ENCODE data around the gene PEDS1.
"Not testable (repeated sequence)": the region's sequence is repeated elsewhere in the genome, so short reads cannot be mapped to it uniquely, and the experiment has no call there.

Gene PEDS1

GRCh38 chr20:50186987-50187402 is 33.5 kb upstream of the PEDS1 start:
- Histone ChIP-seq H3K4me1 (ENCODE audit: insufficient read depth, low read length) (no peaks in the 10 kb centered on the region), H3K4me3 (ENCODE audit: low read length) (no peak overlapping the region), H2AFZ (ENCODE audit: low read depth, low read length) (no peak overlapping the region), H3K36me3 (ENCODE audit: insufficient read depth, low read length) (no peaks in the 10 kb centered on the region), H3K27me3 (ENCODE audit: insufficient read depth, low read length) (no peaks in the 10 kb centered on the region), H3K9me3 (ENCODE audit: low read length) (no peaks in the 10 kb centered on the region)

- no peaks in the 10 kb centered on the region for H3K36me3 ChIP-seq (ENCODE audit: insufficient read depth, low read length)
- no peak overlapping the region for H2AFZ ChIP-seq (ENCODE audit: low read depth, low read length)
- H3K27me3 ChIP-seq (ENCODE audit: insufficient read depth, low read length), result no peaks in the 10 kb centered on the region
- H3K9me3 ChIP-seq (ENCODE audit: low read length), result no peaks in the 10 kb centered on the region
- H3K4me1 ChIP-seq (ENCODE audit: insufficient read depth, low read length), result no peaks in the 10 kb centered on the region
- no peak overlapping the region for H3K4me3 ChIP-seq (ENCODE audit: low read length)
These were observed 32.8 kb upstream of the PEDS1 start for GRCh38 chr20:50186151-50186885.

DNA sequence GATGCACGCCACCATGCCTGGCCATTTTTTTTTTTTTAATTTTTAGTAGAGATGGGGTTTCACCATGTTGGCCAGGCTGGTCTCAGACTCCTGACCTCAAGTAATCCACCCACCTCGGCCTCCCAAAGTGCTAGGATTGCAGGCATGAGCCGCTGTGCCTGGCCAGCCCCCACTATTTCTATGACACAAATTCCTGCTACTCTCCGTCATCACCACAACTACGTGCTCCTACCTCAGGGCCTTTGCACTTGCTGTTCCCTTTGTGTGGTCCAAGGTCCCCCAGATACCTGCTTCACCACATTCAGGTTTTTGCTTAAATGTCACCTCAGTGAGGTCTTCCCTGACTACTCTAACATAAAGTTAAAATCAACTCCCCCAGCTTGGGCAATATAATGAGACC is 31.9 kb upstream of the PEDS1 start:
- no peaks in the 10 kb centered on the region for H3K36me3 ChIP-seq (ENCODE audit: insufficient read depth, low read length)
- H2AFZ ChIP-seq (ENCODE audit: low read depth, low read length), result no peak overlapping the region
- no peaks in the 10 kb centered on the region for H3K4me1 ChIP-seq (ENCODE audit: insufficient read depth, low read length)
- no peaks in the 10 kb centered on the region for H3K9me3 ChIP-seq (ENCODE audit: low read length)
- no peak overlapping the region for H3K4me3 ChIP-seq (ENCODE audit: low read length)
- H3K27me3 ChIP-seq (ENCODE audit: insufficient read depth, low read length), result no peaks in the 10 kb centered on the region

GRCh38 chr20:50182346-50182745 is 28.8 kb upstream of the PEDS1 start:
- H2AFZ ChIP-seq (ENCODE audit: low read depth, low read length), result no peak overlapping the region
- no peaks in the 10 kb centered on the region for H3K9me3 ChIP-seq (ENCODE audit: low read length)
- no peaks in the 10 kb centered on the region for H3K27me3 ChIP-seq (ENCODE audit: insufficient read depth, low read length)
- no peaks in the 10 kb centered on the region for H3K36me3 ChIP-seq (ENCODE audit: insufficient read depth, low read length)
- no peaks in the 10 kb centered on the region for H3K4me1 ChIP-seq (ENCODE audit: insufficient read depth, low read length)
- no peak overlapping the region for H3K4me3 ChIP-seq (ENCODE audit: low read length)

GRCh38 chr20:50181344-50181743 is 27.8 kb upstream of the PEDS1 start:
- Histone ChIP-seq H2AFZ (ENCODE audit: low read depth, low read length) (no peak overlapping the region), H3K36me3 (ENCODE audit: insufficient read depth, low read length) (no peaks in the 10 kb centered on the region), H3K4me3 (ENCODE audit: low read length) (no peak overlapping the region), H3K4me1 (ENCODE audit: insufficient read depth, low read length) (no peaks in the 10 kb centered on the region), H3K9me3 (ENCODE audit: low read length) (no peaks in the 10 kb centered on the region), H3K27me3 (ENCODE audit: insufficient read depth, low read length) (no peaks in the 10 kb centered on the region)

DNA sequence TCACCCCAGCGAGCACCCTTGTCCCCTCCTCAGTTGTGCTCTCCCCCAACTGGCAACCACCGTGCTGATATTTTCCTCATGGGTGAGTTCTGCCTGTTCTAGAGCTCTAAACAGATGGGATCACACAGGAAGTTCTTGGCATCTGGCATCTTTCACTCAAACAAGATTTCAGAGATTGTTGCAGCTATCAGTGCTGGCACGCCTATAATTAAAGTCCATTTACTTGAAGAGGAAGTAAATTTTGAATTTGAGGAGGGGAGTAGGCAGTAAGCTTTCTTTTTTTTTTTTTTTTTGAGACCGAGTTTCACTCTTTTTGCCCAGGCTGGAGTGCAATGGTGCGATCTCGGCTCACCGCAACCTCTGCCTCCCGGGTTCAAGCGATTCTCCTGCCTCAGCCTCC is 25.1 kb upstream of the PEDS1 start:
- not testable (repeated sequence) for H3K9me3 ChIP-seq (ENCODE audit: low read length); H3K36me3 ChIP-seq (ENCODE audit: insufficient read depth, low read length); H3K4me1 ChIP-seq (ENCODE audit: insufficient read depth, low read length); H3K4me3 ChIP-seq (ENCODE audit: low read length); H2AFZ ChIP-seq (ENCODE audit: low read depth, low read length); H3K27me3 ChIP-seq (ENCODE audit: insufficient read depth, low read length)

DNA sequence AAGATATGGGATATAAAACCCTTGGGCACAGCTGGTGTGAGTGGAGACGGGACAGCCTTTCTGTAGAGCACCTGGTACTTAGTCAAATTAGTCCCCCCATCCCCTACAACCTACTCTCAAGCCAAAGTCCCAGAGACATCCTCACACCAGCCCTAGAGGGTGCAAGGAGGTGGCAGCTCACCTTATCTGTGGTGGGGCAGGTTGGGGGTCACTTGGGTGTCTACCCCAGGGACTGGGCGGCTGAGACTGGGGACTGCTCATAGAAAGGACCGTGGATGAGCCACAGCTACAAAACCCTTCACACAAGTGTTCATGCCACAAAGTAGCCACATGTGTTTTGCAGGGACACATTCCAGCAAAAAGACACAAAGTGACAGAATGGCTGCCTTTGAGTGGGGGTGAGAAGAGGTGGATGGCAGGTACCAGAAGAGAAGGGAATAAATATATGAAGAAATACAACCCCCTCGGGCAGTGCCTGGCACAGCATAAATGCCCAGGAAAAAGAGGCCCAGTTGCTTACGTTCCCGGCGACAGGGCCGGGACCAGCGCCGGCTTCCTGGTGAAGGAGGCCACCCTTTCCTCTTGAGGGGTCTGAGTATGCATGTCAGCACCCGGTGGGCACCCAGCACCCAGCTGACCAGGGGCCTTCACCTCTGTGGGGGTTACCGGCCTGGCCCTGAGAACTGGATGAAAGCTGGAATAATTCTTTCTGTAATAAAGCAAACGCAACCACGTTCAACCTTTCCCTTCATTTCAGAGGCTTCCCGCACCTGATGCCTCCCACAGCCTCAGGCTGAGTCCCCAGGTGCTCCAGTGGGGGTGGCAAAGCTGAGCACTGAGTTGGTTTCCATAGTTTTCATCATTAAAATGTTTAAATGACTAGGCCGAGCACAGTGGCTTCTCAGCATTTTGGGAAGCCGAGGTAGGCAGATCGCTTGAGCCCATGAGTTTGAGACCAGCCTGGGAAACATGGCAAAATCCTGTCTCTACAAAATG is 22.7 kb upstream of the PEDS1 start:
- H3K4me1 ChIP-seq (ENCODE audit: insufficient read depth, low read length), result peaks cover 9% of the 10 kb centered on the region
- H3K9me3 ChIP-seq (ENCODE audit: low read length), result no peaks in the 10 kb centered on the region
- no peak overlapping the region for H2AFZ ChIP-seq (ENCODE audit: low read depth, low read length)
- H3K4me3 ChIP-seq (ENCODE audit: low read length), result no peak overlapping the region
- H3K36me3 ChIP-seq (ENCODE audit: insufficient read depth, low read length), result no peaks in the 10 kb centered on the region
- H3K27me3 ChIP-seq (ENCODE audit: insufficient read depth, low read length), result no peaks in the 10 kb centered on the region

- H2AFZ ChIP-seq (ENCODE audit: low read depth, low read length), result no peak overlapping the region
- H3K4me1 ChIP-seq (ENCODE audit: insufficient read depth, low read length), result peaks cover 9% of the 10 kb centered on the region
- no peaks in the 10 kb centered on the region for H3K36me3 ChIP-seq (ENCODE audit: insufficient read depth, low read length)
- H3K9me3 ChIP-seq (ENCODE audit: low read length), result no peaks in the 10 kb centered on the region
- H3K4me3 ChIP-seq (ENCODE audit: low read length), result no peak overlapping the region
- H3K27me3 ChIP-seq (ENCODE audit: insufficient read depth, low read length), result no peaks in the 10 kb centered on the region
These were observed 20.9 kb upstream of the PEDS1 start for GRCh38 chr20:50174456-50174855.

GRCh38 chr20:50172347-50173013 is 19.0 kb upstream of the PEDS1 start:
- Histone ChIP-seq H3K4me3 (ENCODE audit: low read length) (peak overlapping the region; percentile 56), H3K4me1 (ENCODE audit: insufficient read depth, low read length) (peaks cover 9% of the 10 kb centered on the region), H3K27me3 (ENCODE audit: insufficient read depth, low read length) (no peaks in the 10 kb centered on the region), H3K36me3 (ENCODE audit: insufficient read depth, low read length) (no peaks in the 10 kb centered on the region), H2AFZ (ENCODE audit: low read depth, low read length) (peak overlapping the region; percentile 66), H3K9me3 (ENCODE audit: low read length) (no peaks in the 10 kb centered on the region)

- no peak overlapping the region for H2AFZ ChIP-seq (ENCODE audit: low read depth, low read length)
- H3K4me1 ChIP-seq (ENCODE audit: insufficient read depth, low read length), result peaks cover 20% of the 10 kb centered on the region
- no peaks in the 10 kb centered on the region for H3K27me3 ChIP-seq (ENCODE audit: insufficient read depth, low read length)
- no peaks in the 10 kb centered on the region for H3K36me3 ChIP-seq (ENCODE audit: insufficient read depth, low read length)
- H3K4me3 ChIP-seq (ENCODE audit: low read length), result no peak overlapping the region
- no peaks in the 10 kb centered on the region for H3K9me3 ChIP-seq (ENCODE audit: low read length)
These were observed 17.2 kb upstream of the PEDS1 start for GRCh38 chr20:50170549-50171220.

DNA sequence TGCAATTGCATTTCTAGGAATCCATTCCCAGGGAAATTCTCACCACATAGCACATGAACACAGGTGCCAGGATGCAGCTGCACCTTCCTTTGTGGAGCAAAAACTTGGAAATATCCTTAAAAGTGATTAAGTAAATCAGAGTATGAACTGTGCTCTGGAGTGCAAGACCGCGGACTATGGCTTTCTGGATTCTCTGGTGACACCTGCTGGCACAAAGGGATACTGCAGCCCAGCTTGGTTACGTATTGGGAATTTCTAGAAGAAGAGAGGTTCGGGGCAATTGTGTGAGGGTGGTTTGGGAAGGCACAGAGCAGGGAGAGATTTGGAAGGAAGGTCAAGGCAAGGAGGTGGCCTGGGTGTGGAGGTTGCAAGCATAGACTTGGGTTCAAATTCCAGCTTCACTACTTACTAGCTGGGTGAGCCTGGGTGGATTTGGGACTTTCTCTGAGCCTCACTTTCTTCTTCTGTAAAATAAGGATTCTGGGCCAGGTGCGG is 15.9 kb upstream of the PEDS1 start:
- no peak overlapping the region for H2AFZ ChIP-seq (ENCODE audit: low read depth, low read length)
- H3K27me3 ChIP-seq (ENCODE audit: insufficient read depth, low read length), result no peaks in the 10 kb centered on the region
- no peaks in the 10 kb centered on the region for H3K36me3 ChIP-seq (ENCODE audit: insufficient read depth, low read length)
- no peak overlapping the region for H3K4me3 ChIP-seq (ENCODE audit: low read length)
- no peaks in the 10 kb centered on the region for H3K9me3 ChIP-seq (ENCODE audit: low read length)
- peaks cover 24% of the 10 kb centered on the region for H3K4me1 ChIP-seq (ENCODE audit: insufficient read depth, low read length)

DNA sequence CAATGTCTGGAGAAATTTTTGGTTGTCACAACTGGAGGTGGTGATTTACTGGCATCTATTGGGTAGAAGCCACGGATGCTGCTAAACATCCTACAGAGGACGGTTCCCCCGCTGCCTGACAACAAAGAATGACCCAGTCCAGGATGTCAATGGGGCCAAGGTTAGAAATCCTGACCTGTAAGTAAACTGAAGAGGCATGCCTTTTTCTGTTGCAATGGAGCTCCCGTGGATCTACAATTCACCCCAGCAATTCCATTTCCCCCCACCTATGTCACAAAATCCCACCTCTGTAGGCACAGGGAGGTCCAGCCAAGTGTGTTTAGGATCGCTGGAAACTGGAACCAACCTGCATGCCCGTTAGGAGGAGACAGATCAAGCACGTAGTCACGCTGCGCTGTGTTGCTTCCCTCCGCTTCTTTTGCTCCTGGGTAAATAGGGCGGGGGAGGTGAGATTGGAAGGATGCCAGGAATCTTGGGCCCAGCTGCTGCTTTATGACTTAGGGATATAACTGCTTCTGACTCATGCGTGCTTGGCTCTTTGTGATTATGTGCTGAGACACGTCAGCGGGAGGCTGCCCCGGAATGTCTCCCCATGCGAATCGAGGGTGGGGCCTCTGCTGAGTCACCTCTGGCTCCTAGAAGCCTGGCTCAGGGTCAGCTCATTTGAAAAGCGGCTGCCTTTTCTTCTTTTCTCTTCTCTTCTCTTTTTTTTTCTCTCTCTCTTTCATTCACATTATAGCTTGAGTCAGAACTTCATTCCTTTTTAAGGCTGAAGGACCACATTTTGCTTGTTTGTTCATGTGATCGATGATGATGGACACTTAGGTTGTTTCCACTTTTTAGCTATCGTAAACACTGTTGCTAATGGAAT is 12.4 kb upstream of the PEDS1 start:
- H3K9me3 ChIP-seq (ENCODE audit: low read length), result no peaks in the 10 kb centered on the region
- peak overlapping the region; percentile 27 for H3K4me3 ChIP-seq (ENCODE audit: low read length)

More for the DNA sequence above, 12.4 kb upstream of the PEDS1 start:
- H3K36me3 ChIP-seq (ENCODE audit: insufficient read depth, low read length), result no peaks in the 10 kb centered on the region
- H2AFZ ChIP-seq (ENCODE audit: low read depth, low read length), result peak overlapping the region; percentile 7
- no peaks in the 10 kb centered on the region for H3K27me3 ChIP-seq (ENCODE audit: insufficient read depth, low read length)
- peaks cover 15% of the 10 kb centered on the region for H3K4me1 ChIP-seq (ENCODE audit: insufficient read depth, low read length)

Measured in neuron (in vitro differentiated cells).